Trophoblast cell (in vitro differentiated cells and primary cell): ENCODE results near the gene PDE10A.

ENCODE experiments used
- DNase-seq, 2 donors: peaks; one replicate each; pipeline ENCODE4 v3.0.0-alpha.2; 2016
- H2AFZ ChIP-seq: 2 replicates; pipeline ENCODE4 v1.6.1; 2013; ENCODE audit warnings: low read length, moderate library complexity, mild to moderate bottlenecking; ENCODE audit not compliant: insufficient read depth, poor library complexity
- H2AK5ac ChIP-seq: 2 replicates; pipeline ENCODE4 v1.6.1; 2013; ENCODE audit warnings: mild to moderate bottlenecking, low read length
- H2BK120ac ChIP-seq: 2 replicates; pipeline ENCODE4 v1.6.1; 2013; ENCODE audit warnings: low read length, mild to moderate bottlenecking, moderate library complexity; ENCODE audit not compliant: insufficient read depth, poor library complexity
- H2BK12ac ChIP-seq: 2 replicates; pipeline ENCODE4 v1.6.1; 2013; ENCODE audit warnings: mild to moderate bottlenecking, low read length, moderate library complexity
- H2BK5ac ChIP-seq: 2 replicates; pipeline ENCODE4 v1.6.1; 2013; ENCODE audit warnings: low read length, low read depth, moderate library complexity, mild to moderate bottlenecking; ENCODE audit not compliant: poor library complexity
- H3K14ac ChIP-seq: 2 replicates; pipeline ENCODE4 v1.6.1; 2013; ENCODE audit warnings: mild to moderate bottlenecking, low read length
- H3K18ac ChIP-seq: 2 replicates; pipeline ENCODE4 v1.6.1; 2013; ENCODE audit warnings: mild to moderate bottlenecking, low read length
- H3K23ac ChIP-seq: 2 replicates; pipeline ENCODE4 v1.6.1; 2013; ENCODE audit warnings: low read length
- H3K27ac ChIP-seq: 2 replicates; pipeline ENCODE4 v1.5.1; 2013; ENCODE audit warnings: low read depth, mild to moderate bottlenecking, inconsistent platforms, low read length, moderate library complexity
- H3K27me3 ChIP-seq: 2 replicates; pipeline ENCODE4 v1.6.1; 2013; ENCODE audit warnings: inconsistent platforms, mild to moderate bottlenecking, low read length, moderate library complexity; ENCODE audit not compliant: insufficient read depth
- H3K36me3 ChIP-seq, 2 experiments: 1 replicate in 1 of 2; 2 replicates in 1 of 2; pipeline ENCODE4 v1.6.1; 2013; ENCODE audit warnings: low read length in 2 of 2, mild to moderate bottlenecking in 2 of 2, moderate library complexity in 1 of 2; ENCODE audit not compliant: insufficient read depth in 2 of 2, control insufficient read depth in 1 of 2
- H3K4ac ChIP-seq: 2 replicates; pipeline ENCODE4 v1.6.1; 2013; ENCODE audit warnings: low read depth, mild to moderate bottlenecking, low read length, moderate library complexity
- H3K4me1 ChIP-seq, 2 experiments: 1 replicate in 1 of 2; 2 replicates in 1 of 2; pipeline ENCODE4 v1.6.1; 2013; ENCODE audit warnings: low read length in 2 of 2, mild to moderate bottlenecking in 2 of 2, moderate library complexity in 1 of 2; ENCODE audit not compliant: insufficient read depth in 2 of 2, control insufficient read depth in 1 of 2
- H3K4me2 ChIP-seq: 2 replicates; pipeline ENCODE4 v1.6.1; 2013; ENCODE audit warnings: inconsistent platforms, mild to moderate bottlenecking, low read length, moderate library complexity
- H3K4me3 ChIP-seq: 2 replicates; pipeline ENCODE4 v1.5.1; 2013; ENCODE audit warnings: mild to moderate bottlenecking, low read depth, low read length, inconsistent platforms
- H3K79me1 ChIP-seq: one replicate; pipeline ENCODE4 v1.6.1; 2013; ENCODE audit warnings: low read length
- H3K79me2 ChIP-seq: 2 replicates; pipeline ENCODE4 v1.6.1; 2013; ENCODE audit warnings: low read length, mild to moderate bottlenecking; ENCODE audit not compliant: control insufficient read depth, insufficient read depth, poor library complexity
- H3K9ac ChIP-seq: 2 replicates; pipeline ENCODE4 v1.6.1; 2013; ENCODE audit warnings: mild to moderate bottlenecking, low read length
- H3K9me3 ChIP-seq: 2 replicates; pipeline ENCODE4 v1.6.1; 2013; ENCODE audit warnings: low read depth, mild to moderate bottlenecking, control low read depth, inconsistent platforms, low read length; ENCODE audit not compliant: insufficient read depth
- H4K12ac ChIP-seq: 2 replicates; pipeline ENCODE4 v1.6.1; 2013; ENCODE audit warnings: low read depth, mild to moderate bottlenecking, low read length, moderate library complexity
- H4K8ac ChIP-seq: 2 replicates; pipeline ENCODE4 v1.6.1; 2013; ENCODE audit warnings: low read depth, mild to moderate bottlenecking, low read length, moderate library complexity
- H4K91ac ChIP-seq: one replicate; pipeline ENCODE4 v1.6.1; 2013; ENCODE audit warnings: low read depth, mild to moderate bottlenecking, low read length, moderate library complexity
- WGBS: extraction: QIAGEN DNeasy Blood & Tissue Kit; methylation state at CpG from one replicate; pipeline ENCODE4 v1.1.7; 2013; ENCODE audit warnings: missing lambda C conversion rate; ENCODE audit not compliant: insufficient read length, insufficient coverage; ENCODE audit errors: extremely low coverage; 5-methylcytosine and 5-hydroxymethylcytosine counted together

Gene PDE10A

DNA sequence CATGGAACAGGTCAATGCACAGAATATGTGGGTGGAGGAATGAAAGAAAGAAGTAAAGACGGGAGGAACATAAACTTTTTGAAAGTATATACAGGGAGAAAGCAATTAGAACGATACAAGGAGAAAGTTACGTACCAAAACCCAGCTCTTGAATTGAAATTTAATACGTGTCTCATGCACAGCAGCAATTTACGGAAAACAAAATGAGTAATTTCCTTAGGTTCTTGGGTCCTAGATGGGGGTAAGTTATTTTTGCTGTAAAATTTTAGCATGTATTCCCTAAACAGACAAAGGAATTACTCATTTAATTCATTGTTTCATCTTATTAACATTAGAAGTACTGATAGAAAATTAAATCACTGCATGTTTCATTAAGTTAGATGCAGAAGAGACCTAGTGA lies 75.8 kb downstream of the PDE10A start:
- WGBS, result no CpG with 5 or more reads among the region's 5 CpGs
- peaks cover 2% of the 10 kb centered on the region for H3K9me3 ChIP-seq
- H3K4ac ChIP-seq, result no peak overlapping the region

DNA sequence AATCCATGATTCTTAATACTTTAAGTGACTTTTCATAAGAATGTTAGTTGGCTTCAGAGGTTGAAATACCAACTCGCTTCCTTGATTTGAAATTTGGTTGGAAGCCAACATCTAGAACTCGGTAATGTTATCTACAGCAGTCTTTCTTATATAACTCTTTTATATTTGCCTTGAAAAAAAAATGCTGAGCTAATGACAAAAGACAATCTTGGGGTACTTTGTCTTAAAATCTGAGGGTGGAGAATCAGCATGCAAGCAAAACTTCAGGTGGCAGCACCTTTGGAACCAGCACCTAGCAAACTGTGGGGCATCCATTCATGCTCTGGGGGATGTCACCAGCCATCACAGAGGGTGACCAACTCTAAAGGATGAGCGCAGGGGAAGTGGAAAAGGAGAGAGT lies 76.3 kb downstream of the PDE10A start:
- H4K12ac ChIP-seq, result no peak overlapping the region
- H3K4me3 ChIP-seq, result no peak overlapping the region
- peaks cover 7 to 11% of the 10 kb centered on the region in 2 experiments for H3K4me1 ChIP-seq
- H3K18ac ChIP-seq, result no peak overlapping the region
- no peak overlapping the region for H4K8ac ChIP-seq
- H3K4ac ChIP-seq, result no peak overlapping the region
- H3K9ac ChIP-seq, result no peak overlapping the region
- H3K4me2 ChIP-seq, result no peak overlapping the region
- DNase-seq, result no peak
- H3K9me3 ChIP-seq, result peaks cover 2% of the 10 kb centered on the region
- H2BK120ac ChIP-seq, result no peak overlapping the region
- H3K79me1 ChIP-seq, result peaks cover 5% of the 10 kb centered on the region
- no peak overlapping the region for H3K14ac ChIP-seq
- no peak overlapping the region for H4K91ac ChIP-seq
- no peak overlapping the region for H2AFZ ChIP-seq
- H2BK12ac ChIP-seq, result no peak overlapping the region
- no peak overlapping the region for H3K27ac ChIP-seq
- H3K36me3 ChIP-seq, result no peaks in the 10 kb centered on the region
- H3K23ac ChIP-seq, result no peak overlapping the region
- WGBS, result no CpG with 5 or more reads among the region's 3 CpGs
- no peak overlapping the region for H2AK5ac ChIP-seq
- H3K27me3 ChIP-seq, result no peaks in the 10 kb centered on the region
- H2BK5ac ChIP-seq, result no peak overlapping the region
- no peaks in the 10 kb centered on the region for H3K79me2 ChIP-seq

More for the DNA sequence above, 75.8 kb downstream of the PDE10A start:
- Histone ChIP-seq H3K36me3 (no peaks in the 10 kb centered on the region), H2BK120ac (no peak overlapping the region), H3K4me2 (no peak overlapping the region), H2BK12ac (no peak overlapping the region), H4K12ac (no peak overlapping the region), H2BK5ac (no peak overlapping the region), H2AFZ (no peak overlapping the region), H3K14ac (no peak overlapping the region), H3K79me1 (peaks cover 5% of the 10 kb centered on the region), H3K18ac (no peak overlapping the region), H3K79me2 (no peaks in the 10 kb centered on the region), H3K27ac (no peak overlapping the region), H4K8ac (no peak overlapping the region), H3K27me3 (no peaks in the 10 kb centered on the region), H2AK5ac (no peak overlapping the region), H3K4me1 (peaks cover 7 to 11% of the 10 kb centered on the region in 2 experiments), H3K23ac (no peak overlapping the region), H4K91ac (no peak overlapping the region), H3K9ac (no peak overlapping the region), H3K4me3 (no peak overlapping the region)
- no peak for DNase-seq

DNA sequence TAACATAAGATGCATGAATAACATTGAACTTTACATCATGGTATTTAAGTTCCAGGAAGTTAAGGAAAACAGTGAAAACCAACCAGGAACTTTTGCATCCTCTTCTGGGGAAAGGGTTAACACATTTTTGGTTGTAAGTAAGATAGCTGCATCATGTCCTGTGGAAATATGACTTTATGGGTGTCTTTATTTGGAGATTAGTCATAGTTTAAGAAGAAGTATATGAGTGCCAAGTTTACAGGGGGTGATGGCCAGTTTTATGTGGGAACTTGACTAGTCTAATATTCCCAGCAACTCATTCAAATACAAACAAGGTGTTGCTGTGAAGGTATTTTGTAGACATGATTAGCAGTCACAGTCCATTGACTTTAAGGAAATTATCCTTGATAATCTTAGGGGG lies 78.0 kb downstream of the PDE10A start:
- Histone ChIP-seq H3K9ac (no peak overlapping the region), H4K12ac (no peak overlapping the region), H4K91ac (no peak overlapping the region), H3K4me3 (no peak overlapping the region), H3K23ac (no peak overlapping the region), H3K27me3 (no peaks in the 10 kb centered on the region), H3K18ac (no peak overlapping the region), H3K36me3 (peaks cover 0 to 2% of the 10 kb centered on the region in 2 experiments), H3K9me3 (peaks cover 2% of the 10 kb centered on the region), H3K4ac (no peak overlapping the region), H2BK120ac (no peak overlapping the region), H2BK12ac (no peak overlapping the region), H3K27ac (peak overlapping the region; percentile 10), H2BK5ac (no peak overlapping the region), H2AK5ac (no peak overlapping the region), H3K79me2 (no peaks in the 10 kb centered on the region), H2AFZ (no peak overlapping the region), H3K4me2 (no peak overlapping the region), H3K14ac (no peak overlapping the region), H3K79me1 (peaks cover 5% of the 10 kb centered on the region), H4K8ac (no peak overlapping the region), H3K4me1 (peaks cover 7 to 11% of the 10 kb centered on the region in 2 experiments)
- DNase-seq, result no peak

GRCh38 chr6:165584541-165584940 lies 78.5 kb downstream of the PDE10A start:
- H3K27me3 ChIP-seq, result no peaks in the 10 kb centered on the region
- H2BK5ac ChIP-seq, result no peak overlapping the region
- peaks cover 2% of the 10 kb centered on the region for H3K9me3 ChIP-seq
- H4K12ac ChIP-seq, result no peak overlapping the region
- no peak overlapping the region for H2AFZ ChIP-seq
- H3K18ac ChIP-seq, result no peak overlapping the region
- H3K23ac ChIP-seq, result no peak overlapping the region
- peak overlapping the region; percentile 25 for H4K91ac ChIP-seq
- H3K4ac ChIP-seq, result no peak overlapping the region
- no CpG with 5 or more reads among the region's 1 CpG for WGBS
- H3K79me1 ChIP-seq, result peaks cover 5% of the 10 kb centered on the region
- no peak overlapping the region for H2BK120ac ChIP-seq
- H3K9ac ChIP-seq, result no peak overlapping the region
- DNase-seq, result peak; percentile 84 to 94
- H3K4me2 ChIP-seq, result no peak overlapping the region
- peak overlapping the region; percentile 70 for H3K27ac ChIP-seq
- no peak overlapping the region for H2AK5ac ChIP-seq
- no peaks in the 10 kb centered on the region for H3K79me2 ChIP-seq
- H3K14ac ChIP-seq, result no peak overlapping the region
- H3K36me3 ChIP-seq, result peaks cover 0 to 2% of the 10 kb centered on the region in 2 experiments
- H4K8ac ChIP-seq, result no peak overlapping the region
- no peak overlapping the region for H2BK12ac ChIP-seq
- H3K4me1 ChIP-seq, result peaks cover 9 to 13% of the 10 kb centered on the region in 2 experiments
- H3K4me3 ChIP-seq, result no peak overlapping the region
